Diencephalon (tissue), 1 donor: ENCODE data around the gene ADAMTS7. TPM values are rescaled to one million over a fixed set of nuclear protein-coding genes. Genes with fewer than 3 reads are reported as not detected.

Experiments used
- small RNA-seq: library from RNA; depleted of rRNA; stranded (forward); fragments of <200 nt; gene quantifications from one replicate; pipeline ENCODE3, GENCODE V24; 2014
- total RNA-seq: library from RNA; depleted of rRNA; stranded (reverse); fragments of >200 nt; gene quantifications from one replicate; pipeline ENCODE4 v1.2.3, GENCODE V29; 2014

ADAMTS7 gene
- total RNA-seq: 6.0 TPM

GRCh38 chr15:78811124-78811824 lies at the start of gene ADAMTS7:
TSS of gene ADAMTS7 (minus strand) at chr15:78811464. CDS start at chr15:78811220, 244 bp downstream.

Small RNA genes lying within 50 kb of the gene (small RNA-seq; reads per million reads assigned to genes)
- gene AC022748.3: not detected

Other genes with a start within 250 kb of the ADAMTS7 start
- 7.6 TPM for gene CHRNA5, start 245.9 kb downstream of the ADAMTS7 start, total RNA-seq
- gene CHRNA3, start 190.5 kb downstream of the ADAMTS7 start, total RNA-seq: 4.8 TPM
- 1.8 TPM for gene CHRNB4, start 170.3 kb downstream of the ADAMTS7 start, total RNA-seq
- 931 TPM for gene MORF4L1, start 61.4 kb upstream of the ADAMTS7 start, total RNA-seq
- gene CTSH, start 133.6 kb upstream of the ADAMTS7 start, total RNA-seq: 32.3 TPM